Activated T-cell treated with anti-CD3 and anti-CD28 coated beads, Interleukin-2, amount 50 U/mL, for 1 hour (primary cell): ENCODE results near the gene ADSS1.

Source experiments
- DNase-seq: peaks from one replicate; pipeline ENCODE4 v3.0.0-alpha.2; 2020

ADSS1 gene

GRCh38 chr14:104770851-104771272 lies 46.8 kb downstream of the ADSS1 start:
- no peak for DNase-seq

GRCh38 chr14:104771374-104771773 lies 47.3 kb downstream of the ADSS1 start:
- no peak for DNase-seq

- DNase-seq = no peak
These were observed 48.1 kb downstream of the ADSS1 start for GRCh38 chr14:104771918-104772706.

- no peak for DNase-seq
These were observed 48.9 kb downstream of the ADSS1 start for GRCh38 chr14:104772707-104773504.

- DNase-seq = no peak
These were observed 49.8 kb downstream of the ADSS1 start for GRCh38 chr14:104773505-104774452.

- no peak for DNase-seq
These were observed 50.5 kb downstream of the ADSS1 start for GRCh38 chr14:104774453-104775072.

- no peak for DNase-seq
These were observed 51.1 kb downstream of the ADSS1 start for GRCh38 chr14:104775073-104775489.

GRCh38 chr14:104776481-104776880 lies 52.5 kb downstream of the ADSS1 start:
- DNase-seq = no peak

GRCh38 chr14:104776961-104777807 lies 53.2 kb downstream of the ADSS1 start:
- no peak for DNase-seq

GRCh38 chr14:104777808-104778249 lies 53.8 kb downstream of the ADSS1 start:
- no peak for DNase-seq

- no peak for DNase-seq
These were observed 54.8 kb downstream of the ADSS1 start for GRCh38 chr14:104778694-104779331.

GRCh38 chr14:104779776-104780512 lies 55.9 kb downstream of the ADSS1 start:
- no peak for DNase-seq

GRCh38 chr14:104780513-104781030 lies 56.5 kb downstream of the ADSS1 start:
- DNase-seq = no peak

GRCh38 chr14:104781271-104782077 lies 57.4 kb downstream of the ADSS1 start:
- DNase-seq = no peak

- no peak for DNase-seq
These were observed 58.2 kb downstream of the ADSS1 start for GRCh38 chr14:104782086-104782807.

GRCh38 chr14:104782808-104783139 lies 58.7 kb downstream of the ADSS1 start:
- no peak for DNase-seq

GRCh38 chr14:104783484-104784217 lies 59.6 kb downstream of the ADSS1 start:
- DNase-seq = no peak

GRCh38 chr14:104784218-104784568 lies 60.2 kb downstream of the ADSS1 start:
- no peak for DNase-seq
